H9 (cell line): Measurements from ENCODE around the gene TOR1A. TPM values are rescaled to one million over a fixed set of nuclear protein-coding genes. Genes with fewer than 3 reads are reported as not detected.

Experiments used
- DNase-seq: peaks from one replicate; pipeline ENCODE4 v3.0.0-alpha.2; 2017
- H2AFZ ChIP-seq: one replicate; pipeline ENCODE4 v1.6.1; 2013; ENCODE audit warnings: mild to moderate bottlenecking, low read length, control low read depth, moderate library complexity
- H2AK5ac ChIP-seq: 2 replicates; pipeline ENCODE4 v1.6.1; 2013; ENCODE audit warnings: low read length, control low read depth, mixed read lengths; ENCODE audit not compliant: insufficient read length
- H2BK120ac ChIP-seq: one replicate; pipeline ENCODE4 v1.6.1; 2013; ENCODE audit warnings: low read depth, mild to moderate bottlenecking, low read length, control low read depth, inconsistent platforms; ENCODE audit not compliant: poor library complexity, severe bottlenecking
- H2BK12ac ChIP-seq: 2 replicates; pipeline ENCODE4 v1.6.1; 2013; ENCODE audit warnings: low read length, control low read depth, mixed read lengths, low read depth; ENCODE audit not compliant: insufficient read length
- H2BK15ac ChIP-seq: 2 replicates; pipeline ENCODE4 v1.6.1; 2013; ENCODE audit warnings: low read depth, low read length, control low read depth
- H2BK20ac ChIP-seq: one replicate; pipeline ENCODE4 v1.6.1; 2013; ENCODE audit warnings: low read depth, mild to moderate bottlenecking, low read length, control low read depth, inconsistent platforms; ENCODE audit not compliant: poor library complexity, severe bottlenecking
- H2BK5ac ChIP-seq: 2 replicates; pipeline ENCODE4 v1.6.1; 2013; ENCODE audit warnings: low read length, control low read depth, mixed read lengths; ENCODE audit not compliant: insufficient read length
- H3K14ac ChIP-seq: 2 replicates; pipeline ENCODE4 v1.6.1; 2013; ENCODE audit warnings: low read length, control low read depth; ENCODE audit not compliant: insufficient read depth
- H3K18ac ChIP-seq: 2 replicates; pipeline ENCODE4 v1.6.1; 2013; ENCODE audit warnings: low read depth, mild to moderate bottlenecking, mixed read lengths, low read length, control low read depth; ENCODE audit not compliant: insufficient read length
- H3K23ac ChIP-seq: 2 replicates; pipeline ENCODE4 v1.6.1; 2013; ENCODE audit warnings: low read length, control low read depth, mixed read lengths, low read depth; ENCODE audit not compliant: insufficient read length
- H3K23me2 ChIP-seq: 2 replicates; pipeline ENCODE4 v1.6.1; 2013; ENCODE audit warnings: low read depth, mild to moderate bottlenecking, mixed read lengths, low read length, control low read depth; ENCODE audit not compliant: insufficient read length, poor library complexity, severe bottlenecking
- H3K27ac ChIP-seq: 2 replicates; pipeline ENCODE4 v1.5.1; 2013; ENCODE audit warnings: low read length, control low read depth, mixed read lengths, low read depth; ENCODE audit not compliant: insufficient read length
- H3K27me3 ChIP-seq: 2 replicates; pipeline ENCODE4 v1.6.1; 2013; ENCODE audit warnings: low read length, control low read depth, inconsistent platforms; ENCODE audit not compliant: insufficient read depth
- H3K4ac ChIP-seq: 2 replicates; pipeline ENCODE4 v1.6.1; 2013; ENCODE audit warnings: low read depth, mild to moderate bottlenecking, control low read depth, inconsistent platforms, low read length, moderate library complexity
- H3K4me1 ChIP-seq: 2 replicates; pipeline ENCODE4 v1.6.1; 2013; ENCODE audit warnings: low read length, control low read depth, inconsistent platforms; ENCODE audit not compliant: insufficient read depth
- H3K4me2 ChIP-seq: 2 replicates; pipeline ENCODE4 v1.6.1; 2013; ENCODE audit warnings: low read length, control low read depth, mixed read lengths; ENCODE audit not compliant: insufficient read length, insufficient read depth
- H3K56ac ChIP-seq: 2 replicates; pipeline ENCODE4 v1.6.1; 2013; ENCODE audit warnings: low read depth, mild to moderate bottlenecking, mixed read lengths, low read length, control low read depth; ENCODE audit not compliant: insufficient read length
- H3K79me1 ChIP-seq: 2 replicates; pipeline ENCODE4 v1.6.1; 2013; ENCODE audit warnings: low read depth, mild to moderate bottlenecking, moderate library complexity, low read length, control low read depth, inconsistent platforms; ENCODE audit not compliant: insufficient read depth, poor library complexity, severe bottlenecking
- H3K79me2 ChIP-seq: 2 replicates; pipeline ENCODE4 v1.6.1; 2013; ENCODE audit warnings: low read length, control low read depth, inconsistent platforms; ENCODE audit not compliant: insufficient read depth
- H3K9ac ChIP-seq: 2 replicates; pipeline ENCODE4 v1.6.1; 2013; ENCODE audit warnings: low read length, control low read depth, mixed read lengths; ENCODE audit not compliant: insufficient read length; ENCODE audit errors: extremely low read depth
- H3K9me3 ChIP-seq: one replicate; pipeline ENCODE4 v1.6.1; 2013; ENCODE audit warnings: low read depth, low read length, inconsistent platforms; ENCODE audit not compliant: control insufficient read depth
- H3T11ph ChIP-seq: one replicate; pipeline ENCODE4 v1.6.1; 2013; ENCODE audit warnings: mild to moderate bottlenecking, low read length, control low read depth, inconsistent platforms
- H4K20me1 ChIP-seq: one replicate; pipeline ENCODE4 v1.6.1; 2013; ENCODE audit not compliant: control insufficient read depth, insufficient read length, insufficient read depth
- H4K5ac ChIP-seq: 2 replicates; pipeline ENCODE4 v1.6.1; 2013; ENCODE audit warnings: low read depth, mild to moderate bottlenecking, mixed read lengths, low read length, control low read depth; ENCODE audit not compliant: insufficient read length
- H4K8ac ChIP-seq: replicated peaks from 2 replicates; pipeline ENCODE4 v1.6.1; 2013; ENCODE audit warnings: low read length, control low read depth, mixed read lengths, low read depth; ENCODE audit not compliant: insufficient read length
- H4K91ac ChIP-seq: 2 replicates; pipeline ENCODE4 v1.6.1; 2013; ENCODE audit warnings: low read depth, mild to moderate bottlenecking, moderate library complexity, mixed read lengths, low read length, control low read depth; ENCODE audit not compliant: insufficient read length
- H3K27ac Mint-ChIP-seq, 3 experiments: 2 replicates in 2 of 3; 3 replicates in 1 of 3; pipeline ENCODE4 v1.8.0; 2020 to 2021; ENCODE audit warnings: mixed read lengths in 3 of 3, mild to moderate bottlenecking in 1 of 3, moderate library complexity in 1 of 3
- H3K27me3 Mint-ChIP-seq: 2 replicates; pipeline ENCODE4 v1.8.0; 2021; ENCODE audit warnings: low read depth, mild to moderate bottlenecking, moderate library complexity, mixed read lengths
- H3K36me3 Mint-ChIP-seq, 3 experiments: 2 replicates in 2 of 3; 3 replicates in 1 of 3; pipeline ENCODE4 v1.8.0; 2020 to 2021; ENCODE audit warnings: low read depth in 3 of 3, mixed read lengths in 3 of 3; ENCODE audit not compliant: insufficient read depth in 1 of 3
- H3K4me1 Mint-ChIP-seq, 2 experiments: 2 replicates each; pipeline ENCODE4 v1.8.0; 2020; ENCODE audit warnings: mixed read lengths in 2 of 2
- H3K4me3 Mint-ChIP-seq, 2 experiments: 2 replicates in 1 of 2; 3 replicates in 1 of 2; pipeline ENCODE4 v1.8.0; 2020 to 2021; ENCODE audit warnings: mild to moderate bottlenecking in 2 of 2, mixed read lengths in 2 of 2, moderate library complexity in 1 of 2
- H3K9me3 Mint-ChIP-seq, 2 experiments: 2 replicates in 1 of 2; 3 replicates in 1 of 2; pipeline ENCODE4 v1.8.0; 2020; ENCODE audit warnings: mild to moderate bottlenecking in 2 of 2, mixed read lengths in 2 of 2, moderate library complexity in 1 of 2
- WGBS: extraction: QIAGEN DNeasy Blood & Tissue Kit; methylation state at CpG from one replicate; pipeline ENCODE4 v1.1.7; 2013; ENCODE audit warnings: missing lambda C conversion rate, low lambda C conversion rate, mixed read lengths; ENCODE audit not compliant: insufficient read length; ENCODE audit errors: extremely low coverage; 5-methylcytosine and 5-hydroxymethylcytosine counted together
- total RNA-seq: library from RNA; stranded (reverse); gene quantifications from 2 replicates; pipeline ENCODE4 v1.2.1, GENCODE V29; 2021
- TF ChIP-seq, protein P1 (sequence below): fragments of 200-600 bp; sonication (generic); conservative IDR thresholded peaks from 3 replicates; pipeline ENCODE4 v1.8.0; 2021; ENCODE audit warnings: antibody characterized with exemption, mild to moderate bottlenecking

TOR1A gene
- total RNA-seq, 1 experiment from 2014 or later = 60.1 TPM

DNA sequence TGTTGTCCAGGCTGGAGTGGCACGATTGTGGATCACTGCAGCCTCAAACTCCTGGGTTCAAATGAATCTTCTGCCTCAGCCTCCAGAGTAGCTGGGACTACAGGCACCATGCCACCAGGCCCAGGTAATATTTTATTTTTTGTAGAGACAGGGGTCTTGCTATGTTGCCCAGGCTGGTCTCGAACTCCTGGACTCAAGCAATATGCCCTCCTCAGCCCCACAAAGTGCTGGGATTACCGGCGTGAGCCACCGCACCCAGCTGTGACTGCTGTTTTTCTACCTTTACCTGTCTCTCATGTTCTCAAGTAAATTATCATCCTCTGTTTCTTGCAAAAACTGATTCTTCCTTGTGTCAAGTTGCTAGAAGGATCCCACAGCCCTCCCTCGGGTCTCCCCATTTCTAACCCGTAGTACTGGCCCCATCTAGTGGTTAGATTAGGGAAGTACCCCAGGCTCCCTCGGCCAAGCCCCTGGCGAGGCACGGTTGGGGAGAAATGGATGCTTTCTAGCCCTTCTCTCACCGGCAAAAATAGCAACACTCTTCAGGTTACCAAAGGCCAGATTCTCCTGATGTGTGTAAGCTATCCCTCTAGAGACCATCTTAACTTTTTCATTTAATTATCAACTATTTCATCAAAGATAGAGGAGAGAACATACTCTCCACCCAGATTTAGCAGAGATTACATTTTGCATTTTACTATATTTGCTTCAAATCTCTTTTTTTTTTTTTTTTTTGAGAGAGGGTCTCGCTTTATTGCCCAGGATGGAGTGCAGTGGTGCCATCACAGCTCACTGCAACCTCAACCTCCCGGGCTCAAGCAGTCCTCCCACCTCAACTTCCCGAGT lies 40.2 kb downstream of the TOR1A start:
- H4K8ac ChIP-seq = no peak overlapping the region
- WGBS = no CpG with 5 or more reads among the region's 14 CpGs
- no peaks in the 10 kb centered on the region; a peak in 1 of 5 replicates for H3K9me3 Mint-ChIP-seq
- H4K20me1 ChIP-seq = no peaks in the 10 kb centered on the region
- no peak overlapping the region for H2BK5ac ChIP-seq
- peaks cover 2% of the 10 kb centered on the region in 2 experiments; a peak in 2 of 4 replicates for H3K4me1 Mint-ChIP-seq
- H3K27ac ChIP-seq = no peak overlapping the region
- no peak overlapping the region for H3T11ph ChIP-seq
- H2BK120ac ChIP-seq = no peak overlapping the region
- H3K79me2 ChIP-seq = no peaks in the 10 kb centered on the region
- no peaks in the 10 kb centered on the region for H3K23me2 ChIP-seq
- no peak overlapping the region for H3K9ac ChIP-seq
- no peak overlapping the region for H2AK5ac ChIP-seq
- H3K18ac ChIP-seq = no peak overlapping the region
- H2BK15ac ChIP-seq = no peak overlapping the region
- peak overlapping the region in 1 of 3 experiments; percentile 33; a peak in 3 of 7 replicates for H3K27ac Mint-ChIP-seq
- TF ChIP-seq, protein P1, sequence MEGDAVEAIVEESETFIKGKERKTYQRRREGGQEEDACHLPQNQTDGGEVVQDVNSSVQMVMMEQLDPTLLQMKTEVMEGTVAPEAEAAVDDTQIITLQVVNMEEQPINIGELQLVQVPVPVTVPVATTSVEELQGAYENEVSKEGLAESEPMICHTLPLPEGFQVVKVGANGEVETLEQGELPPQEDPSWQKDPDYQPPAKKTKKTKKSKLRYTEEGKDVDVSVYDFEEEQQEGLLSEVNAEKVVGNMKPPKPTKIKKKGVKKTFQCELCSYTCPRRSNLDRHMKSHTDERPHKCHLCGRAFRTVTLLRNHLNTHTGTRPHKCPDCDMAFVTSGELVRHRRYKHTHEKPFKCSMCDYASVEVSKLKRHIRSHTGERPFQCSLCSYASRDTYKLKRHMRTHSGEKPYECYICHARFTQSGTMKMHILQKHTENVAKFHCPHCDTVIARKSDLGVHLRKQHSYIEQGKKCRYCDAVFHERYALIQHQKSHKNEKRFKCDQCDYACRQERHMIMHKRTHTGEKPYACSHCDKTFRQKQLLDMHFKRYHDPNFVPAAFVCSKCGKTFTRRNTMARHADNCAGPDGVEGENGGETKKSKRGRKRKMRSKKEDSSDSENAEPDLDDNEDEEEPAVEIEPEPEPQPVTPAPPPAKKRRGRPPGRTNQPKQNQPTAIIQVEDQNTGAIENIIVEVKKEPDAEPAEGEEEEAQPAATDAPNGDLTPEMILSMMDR = peak; percentile 96
- H2BK12ac ChIP-seq = no peak overlapping the region
- peak; percentile 81 for DNase-seq
- H3K4me2 ChIP-seq = no peak overlapping the region
- H3K27me3 Mint-ChIP-seq = peaks cover 32% of the 10 kb centered on the region
- no peaks in the 10 kb centered on the region for H3K36me3 Mint-ChIP-seq
- H3K9me3 ChIP-seq = no peaks in the 10 kb centered on the region
- H3K27me3 ChIP-seq = no peaks in the 10 kb centered on the region
- no peak overlapping the region for H3K56ac ChIP-seq
- H4K91ac ChIP-seq = no peak overlapping the region
- no peak overlapping the region; a peak in 1 of 5 replicates for H3K4me3 Mint-ChIP-seq
- no peaks in the 10 kb centered on the region for H3K79me1 ChIP-seq
- H3K4me1 ChIP-seq = no peaks in the 10 kb centered on the region
- H3K4ac ChIP-seq = no peak overlapping the region
- H3K14ac ChIP-seq = no peak overlapping the region
- no peak overlapping the region for H2AFZ ChIP-seq
- no peak overlapping the region for H2BK20ac ChIP-seq
- H4K5ac ChIP-seq = no peak overlapping the region
- H3K23ac ChIP-seq = no peak overlapping the region
